H1 (cell line): ENCODE data around the gene RPS6KA6. TPM values are rescaled to one million over a fixed set of nuclear protein-coding genes. Genes with fewer than 3 reads are reported as not detected.

Experiments used
- CTCF ChIA-PET: fragments of 300-600 bp; sonication (Branson Sonifier 250); formaldehyde crosslinking; loops from one replicate; lab custom pipeline; 2021; ENCODE audit not compliant: partially characterized antibody; lab: Charles Lee
- POLR2A ChIA-PET: fragments of 300-600 bp; sonication (Branson Sonifier 250); formaldehyde crosslinking; loops from one replicate; lab custom pipeline; 2021; ENCODE audit warnings: inconsistent platforms; ENCODE audit not compliant: partially characterized antibody; lab: Charles Lee
- DNase-seq, 2 experiments: peaks; one replicate each; pipeline versions ENCODE4 v3.0.0 to v3.0.0-alpha.2; 2010 to 2022; ENCODE audit warnings: low spot score in 2 of 2, low read depth in 1 of 2, mixed read lengths in 1 of 2
- FAIRE-seq: peaks from 2 replicates; lab custom pipeline; 2011; peaks lifted over from hg19 to GRCh38; lab: Jason Lieb, UNC
- H2AFZ ChIP-seq: 2 replicates; pipeline ENCODE4 v1.8.1; 2012; ENCODE audit warnings: low read length, inconsistent platforms
- H2AK5ac ChIP-seq: 2 replicates; pipeline ENCODE4 v1.6.1; 2013; ENCODE audit warnings: low read depth, low read length
- H2BK120ac ChIP-seq: replicated peaks from 2 replicates; pipeline ENCODE3; 2013; ENCODE audit warnings: low read depth, low read length, inconsistent platforms
- H2BK12ac ChIP-seq: 2 replicates; pipeline ENCODE4 v1.6.1; 2013; ENCODE audit warnings: low read depth, low read length
- H2BK15ac ChIP-seq: 2 replicates; pipeline ENCODE4 v1.6.1; 2013; ENCODE audit warnings: low read length
- H2BK20ac ChIP-seq: 2 replicates; pipeline ENCODE4 v1.6.1; 2013; ENCODE audit warnings: low read length
- H2BK5ac ChIP-seq: 2 replicates; pipeline ENCODE4 v1.6.1; 2013; ENCODE audit warnings: low read depth, low read length
- H3K14ac ChIP-seq: 2 replicates; pipeline ENCODE4 v1.6.1; 2013; ENCODE audit warnings: inconsistent platforms; ENCODE audit not compliant: insufficient read length
- H3K18ac ChIP-seq: 2 replicates; pipeline ENCODE4 v1.6.1; 2013; ENCODE audit warnings: low read length; ENCODE audit errors: extremely low read depth
- H3K23ac ChIP-seq: 2 replicates; pipeline ENCODE4 v1.6.1; 2013; ENCODE audit warnings: inconsistent platforms; ENCODE audit not compliant: insufficient read length
- H3K23me2 ChIP-seq: 2 replicates; pipeline ENCODE4 v1.6.1; 2013; ENCODE audit warnings: low read depth, low read length
- H3K27ac ChIP-seq: 2 replicates; pipeline ENCODE4 v1.6.1; 2011; ENCODE audit warnings: low read depth, low read length, inconsistent platforms
- H3K27me3 ChIP-seq, 4 experiments: replicated peaks in 1 of 4; 1 replicate in 1 of 4; 2 replicates in 3 of 4; pipeline versions ENCODE4 v1.6.1 to v1.8.1; 2011 to 2013; ENCODE audit warnings: low read length in 3 of 4, mild to moderate bottlenecking in 3 of 4, inconsistent platforms in 2 of 4, mixed read lengths in 2 of 4, moderate library complexity in 1 of 4; ENCODE audit not compliant: control insufficient read depth in 3 of 4, insufficient read depth in 3 of 4; ENCODE audit errors: extremely low read depth in 1 of 4
- H3K36me3 ChIP-seq, 4 experiments: 2 replicates each; pipeline versions ENCODE4 v1.6.1 to v1.8.1; 2011 to 2013; ENCODE audit warnings: mild to moderate bottlenecking in 4 of 4, low read length in 3 of 4, moderate library complexity in 2 of 4, control low read depth in 1 of 4, inconsistent platforms in 1 of 4; ENCODE audit not compliant: insufficient read depth in 4 of 4, control insufficient read depth in 2 of 4
- H3K4ac ChIP-seq: replicated peaks from 2 replicates; pipeline ENCODE3; 2013; ENCODE audit warnings: low read length, low read depth, mixed read lengths, inconsistent platforms; ENCODE audit not compliant: insufficient read length
- H3K4me1 ChIP-seq, 4 experiments: replicated peaks in 1 of 4; 1 replicate in 1 of 4; 2 replicates in 3 of 4; pipeline versions ENCODE4 v1.6.1 to v1.8.1; 2011 to 2013; ENCODE audit warnings: low read length in 3 of 4, inconsistent platforms in 2 of 4, mixed read lengths in 1 of 4; ENCODE audit not compliant: insufficient read depth in 4 of 4, control insufficient read depth in 3 of 4
- H3K4me2 ChIP-seq, 2 experiments: 2 replicates each; pipeline versions ENCODE4 v1.6.1 to v1.8.1; 2011 to 2013; ENCODE audit warnings: low read depth in 2 of 2, low read length in 2 of 2, control low read depth in 1 of 2, inconsistent platforms in 1 of 2, mild to moderate bottlenecking in 1 of 2; ENCODE audit not compliant: insufficient read depth in 1 of 2
- H3K4me3 ChIP-seq, 4 experiments: fragments of 200-600, 300-600 bp in 1 of 4; sonication (generic), shearing (Covaris generic), sonication (Bioruptor Twin) in 1 of 4; 2 replicates each; pipeline versions ENCODE4 v1.5.1 to v1.8.1; 2011 to 2016; ENCODE audit warnings: low read length in 4 of 4, low read depth in 3 of 4, control low read depth in 2 of 4, inconsistent platforms in 2 of 4, mild to moderate bottlenecking in 2 of 4, mixed read lengths in 1 of 4, moderate library complexity in 1 of 4; ENCODE audit not compliant: insufficient read depth in 2 of 4; ENCODE audit errors: extremely low read depth in 1 of 4
- H3K56ac ChIP-seq: replicated peaks from 2 replicates; pipeline ENCODE3; 2013; ENCODE audit warnings: low read depth, mild to moderate bottlenecking, mixed read lengths, low read length, inconsistent platforms; ENCODE audit not compliant: insufficient read length
- H3K79me1 ChIP-seq: 2 replicates; pipeline ENCODE4 v1.6.1; 2013; ENCODE audit warnings: low read depth, low read length, control low read depth
- H3K79me2 ChIP-seq, 2 experiments: 2 replicates each; pipeline versions ENCODE4 v1.6.1 to v1.8.1; 2012 to 2013; ENCODE audit warnings: low read length in 2 of 2, mild to moderate bottlenecking in 2 of 2, inconsistent platforms in 1 of 2; ENCODE audit not compliant: insufficient read depth in 2 of 2, control insufficient read depth in 1 of 2
- H3K9ac ChIP-seq, 4 experiments: replicated peaks in 1 of 4; 1 replicate in 1 of 4; 2 replicates in 3 of 4; pipeline versions ENCODE4 v1.6.1 to v1.8.1; 2011 to 2013; ENCODE audit warnings: low read depth in 3 of 4, low read length in 3 of 4, control low read depth in 2 of 4, mild to moderate bottlenecking in 2 of 4, moderate library complexity in 2 of 4, inconsistent platforms in 1 of 4; ENCODE audit errors: extremely low read depth in 1 of 4
- H3K9me3 ChIP-seq, 2 experiments: 2 replicates each; pipeline versions ENCODE4 v1.6.1 to v1.8.1; 2012 to 2013; ENCODE audit warnings: mild to moderate bottlenecking in 2 of 2, moderate library complexity in 2 of 2, control low read depth in 1 of 2, inconsistent platforms in 1 of 2, low read depth in 1 of 2, low read length in 1 of 2, mixed read lengths in 1 of 2; ENCODE audit not compliant: insufficient read depth in 2 of 2
- H4K20me1 ChIP-seq, 2 experiments: replicated peaks in 1 of 2; 2 replicates each; pipeline versions ENCODE3 to v1.8.1; 2011 to 2013; ENCODE audit warnings: inconsistent platforms in 2 of 2, low read length in 2 of 2, mild to moderate bottlenecking in 1 of 2; ENCODE audit not compliant: insufficient read depth in 2 of 2, control insufficient read depth in 1 of 2
- H4K5ac ChIP-seq: 2 replicates; pipeline ENCODE4 v1.6.1; 2013; ENCODE audit warnings: low read length, low read depth, mixed read lengths, inconsistent platforms; ENCODE audit not compliant: insufficient read length
- H4K8ac ChIP-seq: 2 replicates; pipeline ENCODE4 v1.8.0; 2013; ENCODE audit warnings: mild to moderate bottlenecking, moderate library complexity, low read length, inconsistent platforms; ENCODE audit not compliant: insufficient read depth; ENCODE audit errors: extremely low read depth
- H4K91ac ChIP-seq: replicated peaks from 2 replicates; pipeline ENCODE3; 2013; ENCODE audit warnings: low read length, mixed read lengths, inconsistent platforms; ENCODE audit not compliant: insufficient read length
- BACH1 ChIP-seq: IDR thresholded peaks from 2 replicates; pipeline ENCODE4 v1.6.1; 2012; ENCODE audit warnings: low read length, improper control_type of control experiment
- BRCA1 ChIP-seq: IDR thresholded peaks from 2 replicates; pipeline ENCODE4 v1.6.1; 2012; ENCODE audit warnings: low read depth, low read length, improper control_type of control experiment
- CBX8 ChIP-seq: fragments of 300-800, 300-1000 bp; sonication (generic); IDR thresholded peaks from 2 replicates; pipeline ENCODE4 v1.7.1; 2016; ENCODE audit warnings: low read depth, low read length, borderline replicate concordance
- CREB1 ChIP-seq: IDR thresholded peaks from 2 replicates; pipeline ENCODE4 v1.6.1; 2012; ENCODE audit warnings: inconsistent platforms
- CTBP2 ChIP-seq: IDR thresholded peaks from 2 replicates; pipeline ENCODE4 v1.7.0; 2011; ENCODE audit warnings: borderline replicate concordance, mild to moderate bottlenecking, moderate library complexity, mixed read lengths, low read length; ENCODE audit not compliant: insufficient read depth, insufficient read length
- HDAC6 ChIP-seq: IDR thresholded peaks from one replicate; pipeline ENCODE4 v1.7.1; 2012; ENCODE audit warnings: low read depth, mild to moderate bottlenecking, inconsistent platforms, low read length, moderate library complexity
- KDM5A ChIP-seq: fragments of 200-600 bp; IDR thresholded peaks from 2 replicates; pipeline ENCODE4 v1.7.1; 2012; ENCODE audit warnings: mild to moderate bottlenecking, low read length, inconsistent platforms, mixed read lengths
- MAFK ChIP-seq: IDR thresholded peaks from 2 replicates; pipeline ENCODE4 v1.6.1; 2012; ENCODE audit warnings: low read depth, mild to moderate bottlenecking, improper control_type of control experiment, low read length
- PHF8 ChIP-seq: fragments of 200-600 bp; sonication (generic); conservative IDR thresholded peaks from 2 replicates; pipeline ENCODE4 v1.7.1; 2012; ENCODE audit warnings: low read depth, mild to moderate bottlenecking, inconsistent platforms, low read length, moderate library complexity
- POLR2AphosphoS5 ChIP-seq: IDR thresholded peaks from 2 replicates; pipeline ENCODE4 v1.6.1; 2011; ENCODE audit warnings: low read depth, low read length
- POU5F1 ChIP-seq: IDR thresholded peaks from 2 replicates; pipeline ENCODE4 v1.6.1; 2011; ENCODE audit warnings: low read depth, mild to moderate bottlenecking, low read length, moderate library complexity
- SAP30 ChIP-seq: fragments of 300-600 bp; sonication (generic); IDR thresholded peaks from 2 replicates; pipeline ENCODE4 v1.7.1; 2012; ENCODE audit warnings: low read length, moderate library complexity, mild to moderate bottlenecking, inconsistent platforms; ENCODE audit not compliant: insufficient read depth, insufficient replicate concordance
- YY1 ChIP-seq: IDR thresholded peaks from 2 replicates; pipeline ENCODE4 v1.6.1; 2011; ENCODE audit warnings: low read depth, mild to moderate bottlenecking, low read length
- WGBS, 2 experiments: shearing (Covaris generic) in 1 of 2; methylation state at CpG; one replicate each; pipeline versions ENCODE4 v1.1.6 to v1.1.7; 2013 to 2015; ENCODE audit warnings: low lambda C conversion rate in 2 of 2, mixed read lengths in 2 of 2, inconsistent platforms in 1 of 2, low coverage in 1 of 2, missing lambda C conversion rate in 1 of 2; ENCODE audit not compliant: insufficient replicate concordance in 2 of 2, insufficient coverage in 1 of 2, insufficient read length in 1 of 2; ENCODE audit errors: extremely low coverage in 1 of 2, missing lambda C conversion rate in 1 of 2; 5-methylcytosine and 5-hydroxymethylcytosine counted together
- polyA plus RNA-seq, 7 experiments: library from polyadenylated mRNA; depleted of rRNA in 3 of 7; stranded (reverse) in 5 of 7; unstranded in 2 of 7; fragments of >200 nt in 5 of 7; fragments of 200-250 nt in 2 of 7; gene quantifications; 1 replicate in 5 of 7; 2 replicates in 1 of 7; 4 replicates in 1 of 7; pipeline versions ENCODE4 v1.2.1 to v1.2.3, GENCODE V29; 2011 to 2013; ENCODE audit warnings: missing spikeins in 2 of 7, mixed read lengths in 2 of 7
- total RNA-seq: library from RNA; stranded (reverse); fragmentation: NEBNext Ultra II Directional; extraction: Animal tissue kit (Norgen Biotek cat#: 25700); gene quantifications from 2 replicates; pipeline ENCODE4 v1.2.1, GENCODE V29; 2021

The RPS6KA6 gene
- total and polyA plus RNA-seq, 2 of the 8 experiments (the other 6 are each of a cell fraction or from before 2014, with no cell fraction given), result 3.5 to 14.6 TPM

DNA sequence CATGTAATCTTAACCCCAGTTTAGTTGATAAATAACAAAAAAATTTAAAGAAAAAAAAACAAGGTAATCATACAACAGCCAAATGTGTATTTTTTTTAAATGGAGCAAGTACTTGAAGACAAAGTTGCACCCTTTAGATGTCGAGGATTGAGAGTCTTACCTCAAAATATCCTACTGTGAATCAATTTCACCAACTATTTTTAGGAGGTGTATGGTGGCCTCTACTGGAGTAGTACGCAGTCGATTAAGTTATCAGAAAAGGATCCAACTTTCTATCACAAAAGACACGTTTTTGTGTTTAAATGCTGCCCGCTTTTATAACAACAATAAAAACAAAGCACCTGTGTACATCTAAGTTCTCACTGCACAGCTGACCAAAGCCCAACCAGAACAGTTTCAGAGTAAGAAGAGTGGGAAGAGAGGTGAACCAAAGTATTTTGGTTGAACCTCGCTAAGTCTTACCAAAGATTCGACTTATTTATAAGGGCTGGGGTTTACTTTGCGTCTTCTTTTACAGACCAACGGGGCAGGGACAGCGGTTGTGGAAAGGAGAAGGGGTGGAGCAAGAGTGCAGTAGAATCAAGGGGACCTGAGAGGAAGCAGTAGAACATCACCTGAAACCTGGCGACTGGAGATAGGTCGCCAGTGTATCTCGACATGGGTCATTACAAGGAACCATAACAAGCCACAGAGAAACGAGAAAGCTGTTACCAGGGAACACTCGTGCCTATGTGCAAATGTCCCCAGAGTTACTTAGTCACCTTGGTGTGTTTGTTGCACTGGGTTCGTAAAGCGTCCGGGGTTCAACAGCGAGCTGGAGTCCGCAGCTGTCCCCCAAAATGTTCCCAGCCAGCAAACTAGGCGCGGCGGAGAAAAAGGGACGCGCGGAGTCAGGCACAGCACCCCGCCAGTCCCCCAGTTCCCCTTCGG is 1.1 kb downstream of the RPS6KA6 start:
- Histone ChIP-seq H2AK5ac (no peak overlapping the region), H3K14ac (no peak overlapping the region), H2BK20ac (no peak overlapping the region), H2BK120ac (no peak overlapping the region), H3K9me3 (no peaks in the 10 kb centered on the region), H3K23ac (no peak overlapping the region), H3K79me2 (peaks cover 0 to 21% of the 10 kb centered on the region in 2 experiments; a peak in 2 of 4 replicates), H2BK12ac (no peak overlapping the region), H3K4me2 (peak overlapping the region; percentile 63 to 91), H3K9ac (peak overlapping the region in 1 of 4 experiments; percentile 50; a peak in 2 of 7 replicates), H2BK15ac (no peak overlapping the region), H3K4me3 (peak overlapping the region; percentile 73 to 92 (median 82)), H3K23me2 (peaks cover 2% of the 10 kb centered on the region; the same call in 1 of the 2 replicates), H3K36me3 (no peaks in the 10 kb centered on the region), H3K79me1 (no peaks in the 10 kb centered on the region), H3K4ac (no peak overlapping the region), H3K18ac (no peak overlapping the region; the same call in 1 of the 2 replicates), H3K27me3 (no peaks in the 10 kb centered on the region), H3K56ac (no peak overlapping the region), H3K4me1 (no peaks in the 10 kb centered on the region; a peak in 1 of 7 replicates), H2BK5ac (no peak overlapping the region), H4K91ac (no peak overlapping the region), H4K5ac (no peak overlapping the region), H3K27ac (no peak overlapping the region), H4K20me1 (no peaks in the 10 kb centered on the region), H4K8ac (no peak overlapping the region; the same call in 1 of the 2 replicates), H2AFZ (peak overlapping the region; percentile 76)
- ChIA-PET POLR2A (no interaction called here), CTCF (no interaction called here)
- DNase-seq (peak in 1 of 2 experiments; percentile 39), FAIRE-seq (no peak)
- TF ChIP-seq BACH1, result no peak
- no peak for TF ChIP-seq CTBP2
- TF ChIP-seq PHF8, result no peak
- no peak for TF ChIP-seq KDM5A
- no peak for TF ChIP-seq CBX8
- TF ChIP-seq YY1, result no peak
- TF ChIP-seq SAP30, result no peak
- no peak for TF ChIP-seq HDAC6
- TF ChIP-seq CREB1, result no peak
- TF ChIP-seq MAFK, result no peak
- TF ChIP-seq POU5F1, result no peak
- no peak for TF ChIP-seq BRCA1
- no peak for TF ChIP-seq POLR2AphosphoS5
- WGBS, 2 experiments, result 8% methylated on average over 19 of the region's 28 CpGs; no CpG with 5 or more reads in 1 of the 2 experiments
